ENCODE results near the gene NAA50.
A peak's percentile ranks its signal among the peaks of the same experiment; 100 is the strongest.

Gene NAA50

DNA sequence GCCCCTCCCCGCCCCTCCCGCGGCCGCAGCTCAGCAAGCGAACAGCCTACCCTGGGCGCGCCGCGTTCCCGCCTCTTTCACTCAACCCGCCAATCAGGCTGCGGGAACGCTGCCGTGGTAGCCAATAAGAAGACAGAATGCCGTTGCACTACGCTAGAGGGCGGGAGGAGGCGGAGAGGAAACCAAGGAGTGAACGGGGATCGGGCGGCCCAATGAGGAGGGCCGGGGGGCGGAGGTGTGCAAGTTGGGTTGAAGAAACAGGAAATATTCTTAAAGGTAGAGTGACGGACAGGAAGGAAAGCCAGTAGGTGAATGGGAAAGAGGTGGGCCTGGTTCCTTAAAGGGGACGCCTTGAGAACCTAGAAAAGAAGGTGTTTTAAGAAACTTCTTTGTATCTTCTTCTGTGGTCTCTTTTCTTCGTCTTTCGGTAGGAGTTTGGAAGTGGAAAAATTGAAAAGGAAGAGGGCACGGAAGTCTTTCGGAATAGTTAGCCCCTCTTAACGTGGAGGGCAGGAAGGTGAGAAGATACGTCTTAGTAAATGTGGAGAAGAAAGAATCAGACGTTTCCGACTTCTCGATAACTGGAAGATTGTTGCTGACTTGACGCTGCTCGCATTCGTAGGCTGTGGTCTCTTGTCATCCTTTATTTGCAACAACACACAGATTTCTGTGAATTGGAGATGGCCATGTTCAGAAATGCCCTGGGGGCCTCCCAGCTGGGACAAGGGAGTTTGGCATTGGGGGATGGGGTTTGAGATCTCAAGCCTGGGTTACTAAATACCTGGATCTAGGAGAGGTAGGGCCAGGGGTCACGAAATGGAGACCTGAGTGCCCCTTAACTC, 49.2 kb downstream of the NAA50 start:
- DNase-seq: peak; percentile 98
- in situ Hi-C loops (cut with HindIII; ENCODE audit: low pct_ligation_motif_present, low pct_unique_long_range_greater_than_20kb, low sequenced_read_pairs): no loop called here

- DNase-seq: peak; percentile 59
- in situ Hi-C loops (cut with HindIII; ENCODE audit: low pct_ligation_motif_present, low pct_unique_long_range_greater_than_20kb, low sequenced_read_pairs): no loop called here
Measured at GRCh38 chr3:113695786-113696645, 50.0 kb downstream of the NAA50 start, which contains the start of gene USF3. USF3 (minus strand) TSS chr3:113696642; CDS start chr3:113674878, 21,764 bp downstream.

DNA sequence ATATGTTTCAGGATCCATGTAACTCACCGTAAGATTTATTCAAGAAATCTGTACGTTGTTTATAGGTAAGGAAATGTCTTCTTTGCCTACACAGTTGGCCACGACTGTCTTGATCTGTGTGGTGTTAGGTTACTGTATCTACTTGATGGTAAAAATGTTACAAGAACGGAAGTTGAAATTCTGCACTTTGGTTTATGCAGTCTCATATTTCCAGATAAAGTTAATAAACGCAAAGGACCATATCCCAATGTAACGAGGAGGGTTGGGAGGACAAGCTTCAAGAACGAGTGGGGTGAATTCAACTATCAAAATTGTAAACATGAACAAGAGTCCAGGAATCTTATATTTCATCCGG, 50.6 kb downstream of the NAA50 start:
- in situ Hi-C loops (cut with HindIII; ENCODE audit: low pct_ligation_motif_present, low pct_unique_long_range_greater_than_20kb, low sequenced_read_pairs): no loop called here
- no peak for DNase-seq

DNA sequence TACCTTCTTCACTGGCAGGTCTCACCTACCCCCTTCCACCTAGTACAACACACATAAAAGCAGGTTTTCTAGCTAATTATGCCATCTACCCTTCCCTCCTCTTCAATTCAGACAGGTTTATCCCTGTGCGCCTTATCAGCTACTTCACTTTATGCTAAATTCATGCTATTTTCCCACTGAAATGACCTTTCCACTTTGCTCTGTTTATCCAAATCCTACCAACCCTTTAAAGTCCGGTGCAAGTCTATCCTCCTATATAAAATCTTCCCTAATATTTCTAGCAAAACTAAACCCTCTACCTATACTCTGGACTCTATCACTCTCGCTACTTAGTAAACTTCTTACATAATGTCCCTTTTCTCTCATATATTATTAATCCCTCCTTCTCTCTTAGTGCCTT, 55.6 kb downstream of the NAA50 start:
- in situ Hi-C loops (cut with HindIII; ENCODE audit: low pct_ligation_motif_present, low pct_unique_long_range_greater_than_20kb, low sequenced_read_pairs): no loop called here

GRCh38 chr3:113685956-113686721, 59.9 kb downstream of the NAA50 start:
- in situ Hi-C loops (cut with HindIII; ENCODE audit: low pct_ligation_motif_present, low pct_unique_long_range_greater_than_20kb, low sequenced_read_pairs): no loop called here
- no peak for DNase-seq

More for the DNA sequence above, 55.6 kb downstream of the NAA50 start:
- no peak for DNase-seq

- no peak for DNase-seq
- in situ Hi-C loops (cut with HindIII; ENCODE audit: low pct_ligation_motif_present, low pct_unique_long_range_greater_than_20kb, low sequenced_read_pairs): no loop called here
Measured at GRCh38 chr3:113685124-113685523, 60.9 kb downstream of the NAA50 start.

DNA sequence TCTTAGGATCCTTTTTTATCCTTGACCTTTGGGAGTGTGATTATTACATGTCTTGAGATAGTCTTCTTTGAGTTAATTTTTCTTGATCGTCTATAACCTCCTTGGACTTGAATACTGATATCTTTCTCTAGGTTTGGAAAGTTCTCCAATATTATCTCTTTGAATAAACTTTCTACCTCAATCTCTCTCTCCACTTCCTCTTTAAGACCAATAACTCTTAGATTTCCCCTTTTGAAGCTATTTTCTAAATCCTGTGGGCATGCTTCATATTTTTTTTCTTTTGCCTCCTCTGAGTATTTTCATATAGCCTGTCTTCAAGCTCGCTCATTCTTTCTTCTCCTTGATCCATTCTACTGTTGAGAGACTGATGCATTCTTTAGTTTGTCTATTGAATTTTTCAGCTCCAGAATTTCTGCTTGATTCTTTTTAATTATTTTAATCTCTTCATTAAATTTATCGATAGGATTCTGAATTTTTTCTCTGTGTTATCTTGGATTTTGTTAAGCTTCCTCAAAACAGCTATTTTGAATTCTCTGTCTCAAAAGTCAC, 61.7 kb downstream of the NAA50 start:
- no peak for DNase-seq
- in situ Hi-C loops (cut with HindIII; ENCODE audit: low pct_ligation_motif_present, low pct_unique_long_range_greater_than_20kb, low sequenced_read_pairs): no loop called here

GRCh38 chr3:113678773-113679172, 67.3 kb downstream of the NAA50 start:
- in situ Hi-C loops (cut with HindIII; ENCODE audit: low pct_ligation_motif_present, low pct_unique_long_range_greater_than_20kb, low sequenced_read_pairs): no loop called here
- DNase-seq: no peak

DNA sequence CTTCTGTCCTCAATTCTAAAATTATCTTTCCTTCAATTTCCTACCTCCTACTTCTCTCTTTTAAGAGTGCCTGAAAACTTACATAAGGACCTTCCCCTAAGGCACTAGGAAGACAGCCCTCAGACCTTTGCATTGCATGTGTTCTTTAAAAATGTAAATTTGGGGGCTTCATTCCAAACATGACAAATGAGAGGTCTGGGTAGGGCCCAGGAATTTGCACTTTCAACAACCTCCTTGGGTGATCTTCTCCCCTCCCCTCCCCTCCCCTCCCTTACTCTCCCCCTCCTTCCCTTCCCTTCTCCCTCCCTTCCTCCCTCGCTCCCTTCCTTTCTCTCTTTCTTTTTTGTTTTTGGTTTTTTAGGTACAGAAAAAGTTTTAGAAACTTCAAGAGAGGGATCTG, 68.3 kb downstream of the NAA50 start:
- DNase-seq: no peak
- in situ Hi-C loops (cut with HindIII; ENCODE audit: low pct_ligation_motif_present, low pct_unique_long_range_greater_than_20kb, low sequenced_read_pairs): no loop called here

DNA sequence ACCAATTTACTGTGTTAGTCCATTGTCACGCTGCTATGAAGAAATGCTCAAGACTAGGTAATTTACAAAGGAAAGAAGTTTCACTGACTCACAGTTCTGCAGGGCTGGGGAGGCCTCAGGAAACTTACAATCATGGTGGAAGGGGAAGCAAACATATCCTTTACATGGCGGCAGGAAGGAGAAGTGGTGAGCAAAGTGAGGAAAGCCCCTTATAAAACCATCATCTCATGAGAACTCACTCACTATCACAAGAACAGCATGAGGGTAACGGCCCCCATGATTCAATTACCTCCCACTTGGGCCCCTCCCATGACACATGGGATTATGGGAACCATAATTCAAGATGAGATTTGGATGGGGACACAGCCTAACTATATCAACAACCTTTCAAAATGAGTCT, 69.8 kb downstream of the NAA50 start:
- DNase-seq: no peak
- in situ Hi-C loops (cut with HindIII; ENCODE audit: low pct_ligation_motif_present, low pct_unique_long_range_greater_than_20kb, low sequenced_read_pairs): no loop called here

DNA sequence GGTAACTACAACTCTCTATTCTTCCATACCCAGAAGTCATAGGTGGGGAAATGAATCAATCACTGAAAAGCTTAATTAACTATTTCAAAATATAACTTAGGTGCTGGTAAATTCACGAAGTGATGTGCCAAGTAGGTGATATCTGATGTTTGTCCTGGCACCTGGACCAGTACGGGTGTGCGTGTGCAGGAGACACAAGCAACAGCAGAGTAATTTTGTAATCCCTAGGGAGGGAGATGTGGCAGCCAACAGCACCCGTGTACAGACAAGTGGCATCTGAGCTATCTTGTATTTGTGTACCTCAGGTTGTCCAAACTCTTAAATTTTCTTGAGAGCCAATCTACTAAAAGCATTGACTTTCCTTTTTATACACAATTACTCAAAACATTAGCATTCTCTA, 72.5 kb downstream of the NAA50 start:
- no peak for DNase-seq
- in situ Hi-C loops (cut with HindIII; ENCODE audit: low pct_ligation_motif_present, low pct_unique_long_range_greater_than_20kb, low sequenced_read_pairs): no loop called here

- DNase-seq: no peak
- in situ Hi-C loops (cut with HindIII; ENCODE audit: low pct_ligation_motif_present, low pct_unique_long_range_greater_than_20kb, low sequenced_read_pairs): no loop called here
Measured at GRCh38 chr3:113668015-113668414, 78.0 kb downstream of the NAA50 start.
